OCI-LY3 (cell line): Measurements from ENCODE around the gene DGCR6L.
"Not testable (repeated sequence)": the region's sequence is repeated elsewhere in the genome, so short reads cannot be mapped to it uniquely, and the experiment has no call there.

Experiments
- H2AFZ ChIP-seq: fragments of 200-600, 300-600 bp; shearing (Covaris generic); 2 replicates; pipeline ENCODE4 v1.6.0; 2014; ENCODE audit warnings: antibody characterized with exemption, low read depth, low read length
- H3K27ac ChIP-seq: fragments of 200-600, 300-600 bp; sonication (generic); 2 replicates; pipeline ENCODE4 v1.5.1; 2014; ENCODE audit warnings: mild to moderate bottlenecking, low read length, moderate library complexity, mixed read lengths
- H3K27me3 ChIP-seq: fragments of 200-600, 300-600 bp; sonication (generic); 2 replicates; pipeline ENCODE4 v1.6.1; 2014; ENCODE audit warnings: low read depth, low read length, mixed read lengths
- H3K36me3 ChIP-seq: fragments of 200-600, 300-600 bp; sonication (generic); replicated peaks from 2 replicates; pipeline ENCODE3; 2014; ENCODE audit warnings: low read depth, low read length, mixed read lengths
- H3K4me1 ChIP-seq: fragments of 300-600, 200-600 bp; sonication (generic); 2 replicates; pipeline ENCODE4 v1.6.1; 2014; ENCODE audit warnings: low read length, mixed read lengths
- H3K4me2 ChIP-seq: fragments of 200-600, 300-600 bp; sonication (generic); 2 replicates; pipeline ENCODE4 v1.6.1; 2014; ENCODE audit warnings: low read length, mixed read lengths
- H3K4me3 ChIP-seq: fragments of 300-600, 200-600 bp; sonication (generic); 2 replicates; pipeline ENCODE4 v1.5.1; 2014; ENCODE audit warnings: antibody characterized with exemption, mild to moderate bottlenecking, low read length, moderate library complexity
- H3K79me2 ChIP-seq: fragments of 300-600, 200-600 bp; shearing (Covaris generic); 2 replicates; pipeline ENCODE4 v1.6.1; 2014; ENCODE audit warnings: mild to moderate bottlenecking, low read length, mixed read lengths
- H3K9ac ChIP-seq: fragments of 300-600, 200-600 bp; shearing (Covaris generic); 2 replicates; pipeline ENCODE4 v1.6.0; 2014; ENCODE audit warnings: mild to moderate bottlenecking, low read length, moderate library complexity
- H3K9me3 ChIP-seq: fragments of 200-600, 300-600 bp; shearing (Covaris generic); 2 replicates; pipeline ENCODE4 v1.6.1; 2014; ENCODE audit warnings: low read length, mixed read lengths; ENCODE audit not compliant: insufficient read depth
- H4K20me1 ChIP-seq: fragments of 200-600, 300-600 bp; sonication (generic); 2 replicates; pipeline ENCODE4 v1.6.1; 2016; ENCODE audit warnings: low read length, mixed read lengths; ENCODE audit not compliant: insufficient read depth
- CTCF ChIP-seq: fragments of 200-600, 300-600 bp; sonication (generic); IDR thresholded peaks from 2 replicates; pipeline ENCODE4 v1.5.1; 2014; ENCODE audit warnings: antibody characterized with exemption, low read length, low read depth
- EZH2phosphoT487 ChIP-seq: fragments of 200-600 bp; shearing (Covaris generic); IDR thresholded peaks from 2 replicates; pipeline ENCODE4 v1.6.1; 2018; ENCODE audit warnings: antibody characterized with exemption, mixed run types, low read depth

The DGCR6L gene

DNA sequence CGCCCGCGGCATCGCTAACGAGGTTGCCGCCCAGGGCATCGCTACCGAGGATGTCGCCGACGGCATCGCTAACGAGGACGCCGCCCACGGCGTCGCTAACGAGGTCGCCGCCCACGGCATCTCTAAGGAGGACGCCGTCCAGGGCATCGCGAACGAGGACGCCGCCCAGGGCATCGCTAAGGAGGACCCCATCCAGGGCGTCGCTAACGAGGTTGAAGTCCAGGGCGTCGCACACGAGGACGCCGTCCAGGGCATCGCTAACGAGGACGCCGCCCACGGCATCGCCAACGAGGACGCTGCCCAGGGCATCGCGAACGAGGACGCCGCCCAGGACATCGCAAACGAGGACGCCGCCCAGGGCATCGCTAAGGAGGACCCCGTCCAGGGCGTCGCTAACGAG lies 40.4 kb upstream of the DGCR6L start:
- not testable (repeated sequence) for H3K9ac ChIP-seq, H3K9me3 ChIP-seq, H3K4me2 ChIP-seq, H3K4me3 ChIP-seq, H4K20me1 ChIP-seq, H3K27me3 ChIP-seq, H3K36me3 ChIP-seq, H2AFZ ChIP-seq, H3K4me1 ChIP-seq, H3K27ac ChIP-seq, H3K79me2 ChIP-seq

GRCh38 chr22:20358503-20359239 lies 38.8 kb upstream of the DGCR6L start:
- H3K9me3 ChIP-seq, H3K36me3 ChIP-seq, H3K27ac ChIP-seq, H2AFZ ChIP-seq, H3K4me2 ChIP-seq, H3K79me2 ChIP-seq, H3K9ac ChIP-seq, H3K4me3 ChIP-seq, H3K4me1 ChIP-seq, H4K20me1 ChIP-seq, H3K27me3 ChIP-seq: not testable (repeated sequence)

- not testable (repeated sequence) for H3K4me3 ChIP-seq, H3K36me3 ChIP-seq, H3K4me2 ChIP-seq, H4K20me1 ChIP-seq, H3K9me3 ChIP-seq, H3K27ac ChIP-seq, H3K9ac ChIP-seq, H3K27me3 ChIP-seq, H3K79me2 ChIP-seq, H3K4me1 ChIP-seq, H2AFZ ChIP-seq
Measured at GRCh38 chr22:20357967-20358366, 38.1 kb upstream of the DGCR6L start.

- not testable (repeated sequence) for H3K36me3 ChIP-seq, H3K9me3 ChIP-seq, H3K79me2 ChIP-seq, H3K4me3 ChIP-seq, H2AFZ ChIP-seq, H3K27me3 ChIP-seq, H3K4me1 ChIP-seq, H4K20me1 ChIP-seq, H3K27ac ChIP-seq, H3K4me2 ChIP-seq, H3K9ac ChIP-seq
Measured at GRCh38 chr22:20356906-20357305, 37.0 kb upstream of the DGCR6L start.

DNA sequence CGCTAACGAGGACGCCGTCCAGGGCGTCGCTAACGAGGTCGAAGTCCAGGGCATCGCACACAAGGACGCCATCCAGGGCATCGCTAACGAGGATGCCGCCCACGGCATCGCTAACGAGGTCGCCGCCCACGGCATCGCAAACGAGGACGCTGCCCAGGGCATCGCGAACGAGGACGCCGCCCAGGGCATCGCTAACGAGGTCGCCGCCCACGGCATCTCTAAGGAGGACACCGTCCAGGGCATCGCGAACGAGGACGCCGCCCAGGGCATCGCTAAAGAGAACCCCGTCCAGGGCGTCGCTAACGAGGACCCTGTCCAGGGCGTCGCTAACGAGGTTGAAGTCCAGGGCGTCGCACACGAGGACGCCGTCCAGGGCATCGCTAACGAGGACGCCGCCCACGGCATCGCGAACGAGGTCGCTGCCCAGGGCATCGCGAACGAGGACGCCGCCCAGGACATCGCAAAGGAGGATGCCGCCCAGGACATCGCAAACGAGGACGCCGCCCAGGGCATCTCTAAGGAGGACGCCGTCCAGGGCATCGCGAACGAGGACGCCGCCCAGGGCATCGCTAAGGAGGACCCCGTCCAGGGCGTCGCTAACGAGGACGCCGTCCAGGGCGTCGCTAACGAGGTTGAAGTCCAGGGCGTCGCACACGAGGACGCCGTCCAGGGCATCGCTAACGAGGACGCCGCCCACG lies 36.2 kb upstream of the DGCR6L start:
- H3K4me1 ChIP-seq, H3K79me2 ChIP-seq, H3K27me3 ChIP-seq, H3K9ac ChIP-seq, H3K4me2 ChIP-seq, H3K9me3 ChIP-seq, H3K36me3 ChIP-seq, H4K20me1 ChIP-seq, H2AFZ ChIP-seq, H3K27ac ChIP-seq, H3K4me3 ChIP-seq: not testable (repeated sequence)

- no peak overlapping the region for H3K9ac ChIP-seq
- H3K79me2 ChIP-seq = no peaks in the 10 kb centered on the region
- no peak overlapping the region for H2AFZ ChIP-seq
- no peak overlapping the region for H3K27ac ChIP-seq
- H3K4me2 ChIP-seq = no peak overlapping the region
- H3K4me3 ChIP-seq = no peak overlapping the region
- no peaks in the 10 kb centered on the region for H4K20me1 ChIP-seq
- TF ChIP-seq EZH2phosphoT487 (no peak), CTCF (no peak)
- H3K4me1 ChIP-seq = no peaks in the 10 kb centered on the region
- H3K9me3 ChIP-seq = no peaks in the 10 kb centered on the region
- no peaks in the 10 kb centered on the region for H3K27me3 ChIP-seq
- no peaks in the 10 kb centered on the region for H3K36me3 ChIP-seq
Measured at GRCh38 chr22:20354238-20354975, 34.5 kb upstream of the DGCR6L start.

- not testable (repeated sequence) for H4K20me1 ChIP-seq, H3K4me1 ChIP-seq, H3K36me3 ChIP-seq, H3K27me3 ChIP-seq, H3K9me3 ChIP-seq, H3K4me2 ChIP-seq, H3K4me3 ChIP-seq, H3K27ac ChIP-seq, H3K79me2 ChIP-seq, H2AFZ ChIP-seq, H3K9ac ChIP-seq
Measured at GRCh38 chr22:20352536-20352935, 32.7 kb upstream of the DGCR6L start.

DNA sequence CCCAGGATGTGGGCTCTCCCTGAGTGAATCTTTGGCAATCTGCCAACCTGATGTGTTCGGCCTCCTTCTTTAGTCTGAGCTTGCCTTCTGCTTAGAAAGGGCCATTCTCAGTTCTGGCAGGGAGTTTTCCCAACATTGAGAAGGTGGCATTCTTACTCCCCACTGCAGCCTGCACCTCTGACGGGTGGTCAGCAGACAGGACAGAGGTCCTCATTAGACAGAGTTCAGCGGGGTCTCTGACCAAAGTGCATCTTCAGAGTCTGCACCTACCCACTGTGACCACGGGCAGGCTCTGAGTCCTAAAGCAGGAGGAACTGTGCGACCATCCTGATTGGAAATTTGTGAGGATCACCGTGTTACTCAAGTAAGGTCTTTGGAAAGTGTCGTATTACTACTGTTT lies 26.7 kb upstream of the DGCR6L start:
- H3K79me2 ChIP-seq, H3K27ac ChIP-seq, H3K4me1 ChIP-seq, H3K36me3 ChIP-seq, H4K20me1 ChIP-seq, H3K9me3 ChIP-seq, H3K4me3 ChIP-seq, H3K27me3 ChIP-seq, H3K4me2 ChIP-seq, H2AFZ ChIP-seq, H3K9ac ChIP-seq: not testable (repeated sequence)
